AG04450 (cell line): ENCODE measurements around the gene SLC5A12. TPM values are rescaled to one million over a fixed set of nuclear protein-coding genes. Genes with fewer than 3 reads are reported as not detected.

Experiments
- CTCF ChIA-PET: fragments of 300-600, 350-600 bp; formaldehyde crosslinking; extraction: SDS; loops from one replicate; lab custom pipeline; 2022; ENCODE audit warnings: antibody characterized with exemption, inconsistent platforms; lab: Charles Lee
- POLR2A ChIA-PET: fragments of 350-600 bp; formaldehyde crosslinking; extraction: SDS; loops from one replicate; lab custom pipeline; 2021; ENCODE audit warnings: antibody characterized with exemption, inconsistent platforms; lab: Yijun Ruan, JAX
- DNase-seq: peaks from one replicate; pipeline ENCODE4 v3.0.0-alpha.2; 2011; ENCODE audit warnings: low read depth, low spot score
- H3K27ac ChIP-seq: one replicate; pipeline ENCODE4 v1.5.1; 2012; ENCODE audit warnings: low read depth, low read length, control low read depth
- H3K27me3 ChIP-seq: one replicate; pipeline ENCODE4 v1.6.0; 2012; ENCODE audit warnings: low read length; ENCODE audit not compliant: control insufficient read depth, insufficient read depth
- H3K4me3 ChIP-seq: 2 replicates; pipeline ENCODE4 v1.5.1; 2011; ENCODE audit warnings: mild to moderate bottlenecking, low read depth, low read length, control low read depth
- H3K9me3 ChIP-seq: 2 replicates; pipeline ENCODE4 v1.5.1; 2012; ENCODE audit warnings: low read length; ENCODE audit not compliant: control insufficient read depth, insufficient read depth
- polyA plus RNA-seq: library from polyadenylated mRNA; depleted of rRNA; stranded (reverse); fragments of >200 nt; gene quantifications from 2 replicates; pipeline ENCODE4 v1.2.3, GENCODE V29; 2011
- TF ChIP-seq, protein P1 (sequence below): IDR thresholded peaks from 2 replicates; pipeline ENCODE4 v1.5.1; 2011; ENCODE audit warnings: low read depth, low read length, control low read depth, inconsistent platforms

SLC5A12 gene
- polyA plus RNA-seq, 1 experiment: not detected

GRCh38 chr11:26712497-26712896 is 9.4 kb downstream of the SLC5A12 start:
- no peak for DNase-seq
- CTCF ChIA-PET: no interaction called here
- POLR2A ChIA-PET: no interaction called here

DNA sequence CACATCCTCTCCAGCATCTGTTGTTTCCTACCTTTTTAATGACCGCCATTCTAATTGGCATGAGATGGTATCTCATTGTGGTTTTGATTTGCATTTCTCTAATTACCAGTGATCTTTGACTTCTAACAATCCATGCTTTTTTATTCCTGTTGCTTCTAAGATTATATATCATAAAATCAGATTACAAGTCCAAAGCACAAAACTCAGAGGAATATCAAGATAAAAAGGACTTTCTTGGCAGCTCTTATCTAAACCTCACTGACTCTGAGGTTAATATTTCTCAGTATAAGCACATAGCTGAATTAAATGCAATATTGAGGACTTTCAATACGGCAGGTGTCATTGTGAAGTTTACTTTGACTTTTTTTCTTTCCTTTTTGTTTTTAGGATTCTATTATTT is 11.4 kb downstream of the SLC5A12 start:
- CTCF ChIA-PET: no interaction called here
- Histone ChIP-seq H3K4me3 (no peak overlapping the region), H3K9me3 (no peaks in the 10 kb centered on the region), H3K27me3 (no peaks in the 10 kb centered on the region), H3K27ac (no peak overlapping the region)
- POLR2A ChIA-PET: no interaction called here
- no peak for DNase-seq
- TF ChIP-seq, protein P1, sequence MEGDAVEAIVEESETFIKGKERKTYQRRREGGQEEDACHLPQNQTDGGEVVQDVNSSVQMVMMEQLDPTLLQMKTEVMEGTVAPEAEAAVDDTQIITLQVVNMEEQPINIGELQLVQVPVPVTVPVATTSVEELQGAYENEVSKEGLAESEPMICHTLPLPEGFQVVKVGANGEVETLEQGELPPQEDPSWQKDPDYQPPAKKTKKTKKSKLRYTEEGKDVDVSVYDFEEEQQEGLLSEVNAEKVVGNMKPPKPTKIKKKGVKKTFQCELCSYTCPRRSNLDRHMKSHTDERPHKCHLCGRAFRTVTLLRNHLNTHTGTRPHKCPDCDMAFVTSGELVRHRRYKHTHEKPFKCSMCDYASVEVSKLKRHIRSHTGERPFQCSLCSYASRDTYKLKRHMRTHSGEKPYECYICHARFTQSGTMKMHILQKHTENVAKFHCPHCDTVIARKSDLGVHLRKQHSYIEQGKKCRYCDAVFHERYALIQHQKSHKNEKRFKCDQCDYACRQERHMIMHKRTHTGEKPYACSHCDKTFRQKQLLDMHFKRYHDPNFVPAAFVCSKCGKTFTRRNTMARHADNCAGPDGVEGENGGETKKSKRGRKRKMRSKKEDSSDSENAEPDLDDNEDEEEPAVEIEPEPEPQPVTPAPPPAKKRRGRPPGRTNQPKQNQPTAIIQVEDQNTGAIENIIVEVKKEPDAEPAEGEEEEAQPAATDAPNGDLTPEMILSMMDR: no peak

More at GRCh38 chr11:26712497-26712896, 9.4 kb downstream of the SLC5A12 start:
- Histone ChIP-seq H3K9me3 (no peaks in the 10 kb centered on the region), H3K27ac (no peak overlapping the region), H3K4me3 (no peak overlapping the region), H3K27me3 (no peaks in the 10 kb centered on the region)
- TF ChIP-seq, protein P1: no peak

- H3K9me3 ChIP-seq: no peaks in the 10 kb centered on the region
- no peaks in the 10 kb centered on the region for H3K27me3 ChIP-seq
- TF ChIP-seq, protein P1: no peak
- no peak overlapping the region for H3K27ac ChIP-seq
- ChIA-PET POLR2A (no interaction called here), CTCF (no interaction called here)
- no peak for DNase-seq
- no peak overlapping the region for H3K4me3 ChIP-seq
Observed at GRCh38 chr11:26708736-26709456, 13.0 kb downstream of the SLC5A12 start.

DNA sequence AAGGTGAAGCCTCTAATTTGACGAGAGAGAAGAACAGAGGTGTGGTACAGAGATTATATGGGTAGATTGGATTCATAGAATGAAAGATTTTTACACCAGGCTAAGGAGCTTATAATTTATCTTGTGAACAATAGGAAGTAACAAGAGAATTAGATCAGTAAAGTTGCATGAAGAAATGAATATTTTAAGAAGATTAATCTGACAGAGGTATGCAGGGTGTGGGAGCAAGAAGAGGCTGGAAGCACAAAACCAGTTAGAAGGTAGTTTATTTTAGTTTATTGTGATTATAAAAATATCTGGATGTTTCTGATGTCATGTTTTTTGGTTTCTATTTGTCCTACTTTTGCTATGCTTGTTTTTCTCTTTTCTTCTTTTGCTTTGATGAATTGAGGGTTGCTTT is 15.7 kb downstream of the SLC5A12 start:
- TF ChIP-seq, protein P1: no peak
- Histone ChIP-seq H3K27ac (no peak overlapping the region), H3K9me3 (no peaks in the 10 kb centered on the region), H3K27me3 (no peaks in the 10 kb centered on the region), H3K4me3 (no peak overlapping the region)
- CTCF ChIA-PET: no interaction called here
- no peak for DNase-seq
- POLR2A ChIA-PET: no interaction called here

- Histone ChIP-seq H3K27me3 (no peaks in the 10 kb centered on the region), H3K4me3 (no peak overlapping the region), H3K27ac (no peak overlapping the region), H3K9me3 (no peaks in the 10 kb centered on the region)
- CTCF ChIA-PET: no interaction called here
- TF ChIP-seq, protein P1: no peak
- POLR2A ChIA-PET: no interaction called here
- no peak for DNase-seq
Observed at GRCh38 chr11:26704249-26704648, 17.6 kb downstream of the SLC5A12 start.
